H7 (cell line): ENCODE results near the gene FHIP1A. TPM values are rescaled to one million over a fixed set of nuclear protein-coding genes. Genes with fewer than 3 reads are reported as not detected.
"Not testable (repeated sequence)": the region's sequence is repeated elsewhere in the genome, so short reads cannot be mapped to it uniquely, and the experiment has no call there.

Experiments
- DNase-seq: peaks from one replicate; pipeline ENCODE4 v3.0.0; 2012
- H3K27me3 ChIP-seq: 2 replicates; pipeline ENCODE4 v1.6.0; 2011; ENCODE audit warnings: mild to moderate bottlenecking, low read length; ENCODE audit not compliant: control insufficient read depth, insufficient read depth
- H3K36me3 ChIP-seq: replicated peaks from 2 replicates; pipeline ENCODE4 v1.5.1; 2011; ENCODE audit warnings: low read length; ENCODE audit not compliant: control insufficient read depth, insufficient read depth
- H3K4me3 ChIP-seq: 2 replicates; pipeline ENCODE4 v1.5.1; 2011; ENCODE audit warnings: low read depth, mild to moderate bottlenecking, control low read depth, low read length, moderate library complexity; ENCODE audit not compliant: insufficient read depth
- total RNA-seq: library from RNA; depleted of rRNA; stranded (reverse); fragments of >200 nt; shearing (Covaris generic); gene quantifications from 2 replicates; pipeline ENCODE4 v1.2.3, GENCODE V29; 2014; rRNA removed

The FHIP1A gene
- total RNA-seq = 24.2 and 25.6 TPM in 2 replicates

DNA sequence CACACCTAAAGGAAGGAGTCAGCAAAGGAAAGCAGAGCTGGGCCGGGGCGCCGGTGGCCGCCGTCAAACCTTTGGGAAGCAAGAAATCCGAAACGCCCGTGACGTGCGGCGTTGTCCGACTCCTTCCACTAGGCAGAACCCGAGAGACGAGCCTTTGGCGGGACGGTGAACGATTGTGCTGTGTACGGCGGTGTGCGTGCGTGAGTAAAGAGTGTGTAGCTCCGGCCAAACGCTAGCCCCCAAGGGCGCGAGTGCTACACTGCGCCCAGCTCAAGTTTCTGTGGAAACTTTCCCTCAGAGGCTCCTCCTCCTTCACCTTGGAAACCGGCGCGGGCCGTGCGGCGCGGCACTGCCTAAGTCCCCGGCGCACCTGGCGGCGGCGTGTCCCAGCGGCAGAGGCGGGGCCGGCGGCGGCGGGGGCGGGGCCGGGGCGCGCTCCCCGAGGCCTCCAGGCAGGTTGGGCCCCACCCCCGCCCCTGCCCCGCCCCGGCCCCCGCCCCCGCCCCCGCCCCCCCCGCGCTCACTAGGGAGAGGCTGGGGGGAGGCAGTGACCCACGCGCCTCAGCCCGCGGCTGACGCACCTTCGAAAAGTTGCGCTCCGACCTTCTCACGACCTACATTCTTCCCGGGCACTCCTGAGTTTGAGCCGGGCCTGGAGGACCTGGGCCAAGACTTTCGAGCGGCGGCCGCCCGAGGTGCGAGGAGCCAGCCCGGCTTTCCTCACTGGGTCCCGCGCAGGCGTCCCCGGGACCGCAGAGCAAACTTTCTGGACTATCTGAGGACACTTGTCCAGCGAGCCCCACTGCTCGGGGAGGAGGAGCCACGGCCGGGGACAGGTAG is at the start of gene FHIP1A:
FHIP1A (plus strand) TSS at position 547 of the 840 bp plus-strand sequence. CDS start 157,084 bp downstream, outside the sequence.
- Histone ChIP-seq H3K27me3 (no peaks in the 10 kb centered on the region), H3K4me3 (peak within 1 kb of the TSS; percentile 85), H3K36me3 (no peaks in the 10 kb centered on the region)
- peak; percentile 96 for DNase-seq

DNA sequence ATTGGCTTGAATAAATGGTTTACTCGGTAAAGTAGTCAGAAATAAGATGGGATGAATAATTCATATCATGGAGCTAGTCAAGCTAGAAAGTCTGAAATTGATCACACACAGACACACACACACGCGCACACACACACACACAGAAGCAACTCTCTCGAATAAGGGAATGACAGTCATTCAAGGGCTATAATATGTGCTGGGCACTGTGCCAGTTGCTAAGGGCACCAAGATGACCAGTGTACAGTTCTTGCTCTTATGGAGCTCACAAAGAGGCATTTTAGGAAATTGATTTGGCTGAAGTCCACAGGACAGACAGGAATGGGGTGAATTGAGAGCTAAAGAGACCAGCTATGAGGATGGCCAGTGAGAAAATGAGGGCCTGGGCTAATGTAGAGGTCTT is 49.4 kb upstream of the FHIP1A start:
- no peaks in the 10 kb centered on the region for H3K27me3 ChIP-seq
- DNase-seq = no peak
- no peak overlapping the region for H3K4me3 ChIP-seq
- H3K36me3 ChIP-seq = no peaks in the 10 kb centered on the region

DNA sequence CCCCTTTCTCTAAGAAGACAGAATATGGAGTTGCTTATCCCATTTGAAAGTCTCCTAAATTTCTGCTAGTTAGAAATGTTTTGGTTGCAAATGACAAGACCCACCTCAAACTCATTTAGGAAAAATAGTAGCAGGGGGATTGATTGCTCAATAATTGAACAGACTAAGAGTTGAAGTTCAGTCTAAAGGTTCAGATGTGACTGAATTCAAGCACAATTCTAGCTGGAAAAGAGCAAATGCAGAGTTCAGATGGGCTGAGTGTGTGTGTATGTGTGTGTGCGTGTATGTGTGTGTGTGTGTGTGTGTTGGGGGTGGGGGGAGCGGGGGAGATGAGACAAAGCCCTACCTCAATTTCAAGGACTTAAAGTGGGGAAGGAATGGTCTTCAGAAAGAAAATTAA is 47.9 kb upstream of the FHIP1A start:
- DNase-seq = no peak
- Histone ChIP-seq H3K4me3 (no peak overlapping the region), H3K27me3 (no peaks in the 10 kb centered on the region), H3K36me3 (no peaks in the 10 kb centered on the region)

DNA sequence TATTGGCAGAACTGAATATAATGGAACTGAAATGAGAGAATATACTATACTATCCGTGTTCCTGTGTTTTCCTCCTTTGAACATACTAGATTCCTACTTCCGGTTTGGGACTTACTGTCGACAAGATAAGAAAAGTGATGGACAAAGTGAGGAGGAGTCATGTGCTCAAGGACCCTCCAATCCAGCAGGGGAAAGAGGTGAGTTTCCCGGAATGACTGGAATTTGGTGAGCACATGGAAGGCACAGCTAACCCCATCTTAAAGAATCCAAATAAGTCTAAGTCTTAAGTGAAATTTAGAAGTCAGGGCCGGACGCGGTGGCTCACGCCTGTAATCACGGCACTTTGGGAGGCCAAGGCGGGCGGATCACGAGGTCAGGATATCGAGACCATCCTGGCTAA is 47.0 kb upstream of the FHIP1A start:
- no peak for DNase-seq
- no peaks in the 10 kb centered on the region for H3K36me3 ChIP-seq
- H3K27me3 ChIP-seq = no peaks in the 10 kb centered on the region
- no peak overlapping the region for H3K4me3 ChIP-seq

DNA sequence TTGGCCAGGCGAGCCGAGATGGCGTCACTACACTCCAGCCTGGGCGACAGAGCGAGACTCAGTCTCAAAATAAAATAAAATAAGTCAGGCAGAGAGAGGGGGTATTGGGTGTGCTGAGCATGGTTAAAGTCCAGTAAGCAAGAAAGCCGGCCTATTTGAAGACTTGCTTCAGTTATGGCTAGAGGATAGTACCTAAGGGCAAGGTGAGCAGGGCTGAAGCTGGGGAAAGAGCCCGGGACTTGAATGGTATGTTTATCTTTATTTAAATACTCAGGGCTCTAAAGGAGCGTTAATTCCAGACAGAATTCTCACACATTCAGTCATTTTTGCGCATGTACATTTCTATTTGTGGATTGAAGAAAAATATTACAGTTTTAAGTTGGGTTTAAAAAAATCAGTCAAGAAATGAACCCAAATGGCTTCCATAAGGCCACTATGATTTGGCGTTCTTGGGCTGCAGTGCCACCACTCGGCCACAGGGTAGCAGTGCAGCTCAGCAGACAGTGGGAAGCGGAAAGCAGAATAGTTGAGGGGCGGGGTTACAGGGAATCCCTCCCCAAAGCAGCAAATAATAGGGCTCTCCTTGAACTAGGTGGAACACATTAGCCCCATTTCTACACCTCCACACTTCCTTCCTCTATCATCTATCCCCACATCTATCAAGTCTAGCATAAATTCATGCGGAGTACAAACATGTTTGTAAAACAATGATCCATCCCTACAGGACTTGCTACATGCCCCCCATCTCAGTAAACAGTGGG is 46.4 kb upstream of the FHIP1A start:
- no peaks in the 10 kb centered on the region for H3K36me3 ChIP-seq
- peak; percentile 83 for DNase-seq
- no peak overlapping the region for H3K4me3 ChIP-seq
- no peaks in the 10 kb centered on the region for H3K27me3 ChIP-seq

DNA sequence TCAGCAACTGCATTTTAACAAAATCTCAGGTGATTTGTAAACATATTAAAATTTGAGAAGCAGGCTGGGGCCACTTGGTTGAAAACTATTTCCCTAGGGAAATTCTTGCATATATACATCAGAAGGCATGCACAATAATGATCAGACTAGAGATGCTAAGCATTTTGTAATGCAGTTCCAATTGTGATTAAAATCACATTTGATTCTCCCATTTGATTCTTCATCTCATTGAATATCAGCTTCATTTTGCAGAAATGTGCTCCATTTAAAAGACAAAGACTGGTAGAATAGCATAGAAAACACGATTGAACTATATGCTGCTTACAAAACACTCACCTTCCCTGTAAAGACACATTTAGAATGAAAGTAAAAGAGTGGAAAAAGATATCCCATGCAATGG is 32.4 kb upstream of the FHIP1A start:
- DNase-seq = no peak
- Histone ChIP-seq H3K27me3 (no peaks in the 10 kb centered on the region), H3K4me3 (no peak overlapping the region), H3K36me3 (no peaks in the 10 kb centered on the region)

DNA sequence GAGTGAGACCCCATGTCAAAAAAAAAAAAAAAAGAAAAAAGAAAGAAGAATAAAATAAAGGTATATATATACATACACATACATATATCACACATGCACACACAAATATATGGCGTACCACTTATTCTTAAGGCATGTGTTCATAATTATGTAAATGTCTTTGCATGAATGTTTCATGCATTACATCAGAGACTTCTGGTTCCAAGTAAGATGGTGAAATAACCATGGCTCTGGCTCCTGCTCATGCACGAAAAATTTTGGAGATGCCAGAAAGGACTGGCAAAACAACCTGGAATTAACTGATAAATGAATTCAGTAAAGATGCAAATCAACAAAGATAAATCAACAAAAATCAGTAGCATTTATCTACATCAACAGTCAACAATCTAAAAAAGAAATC is 19.7 kb upstream of the FHIP1A start:
- H3K27me3 ChIP-seq = no peaks in the 10 kb centered on the region
- peaks cover 1% of the 10 kb centered on the region; the same call in 1 of the 2 replicates for H3K36me3 ChIP-seq
- H3K4me3 ChIP-seq = no peak overlapping the region
- no peak for DNase-seq

DNA sequence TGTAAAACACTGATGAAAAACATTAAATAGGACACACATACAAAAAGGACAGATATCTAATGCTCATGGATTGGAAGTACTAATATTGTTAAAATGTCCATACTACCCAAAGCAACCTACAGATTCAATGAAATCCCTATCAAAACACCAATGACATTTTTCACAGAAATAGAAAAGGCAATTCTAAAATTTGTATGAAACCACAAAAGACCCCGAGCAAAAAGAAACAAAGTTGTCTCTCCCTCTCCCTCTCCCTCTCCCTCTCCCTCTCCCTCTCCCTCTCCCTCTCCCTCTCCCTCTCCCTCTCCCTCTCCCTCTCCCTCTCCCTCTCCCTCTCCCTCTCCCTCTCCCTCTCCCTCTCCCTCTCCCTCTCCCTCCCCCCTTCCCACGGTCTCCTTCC is 19.2 kb upstream of the FHIP1A start:
- not testable (repeated sequence) for H3K27me3 ChIP-seq, DNase-seq, H3K36me3 ChIP-seq, H3K4me3 ChIP-seq

DNA sequence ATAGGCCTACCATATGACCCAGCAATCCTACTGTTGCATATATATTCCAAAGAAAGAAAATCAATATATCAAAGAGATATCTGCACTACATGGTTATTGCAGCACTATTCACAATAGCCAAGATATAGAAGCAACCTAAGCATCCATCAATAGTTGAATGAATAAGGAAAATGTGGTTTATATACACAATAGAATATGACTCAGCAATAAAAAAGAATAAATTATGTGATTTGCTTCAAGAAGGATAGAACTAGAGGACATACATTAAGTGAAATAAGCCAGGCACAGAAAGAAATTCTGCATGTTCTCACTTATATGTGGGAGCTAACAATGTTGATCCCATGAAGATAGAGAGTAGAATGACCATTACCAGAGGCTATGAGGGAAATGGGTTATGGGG is 13.1 kb upstream of the FHIP1A start:
- DNase-seq = no peak
- Histone ChIP-seq H3K36me3 (no peaks in the 10 kb centered on the region), H3K4me3 (no peak overlapping the region), H3K27me3 (no peaks in the 10 kb centered on the region)

DNA sequence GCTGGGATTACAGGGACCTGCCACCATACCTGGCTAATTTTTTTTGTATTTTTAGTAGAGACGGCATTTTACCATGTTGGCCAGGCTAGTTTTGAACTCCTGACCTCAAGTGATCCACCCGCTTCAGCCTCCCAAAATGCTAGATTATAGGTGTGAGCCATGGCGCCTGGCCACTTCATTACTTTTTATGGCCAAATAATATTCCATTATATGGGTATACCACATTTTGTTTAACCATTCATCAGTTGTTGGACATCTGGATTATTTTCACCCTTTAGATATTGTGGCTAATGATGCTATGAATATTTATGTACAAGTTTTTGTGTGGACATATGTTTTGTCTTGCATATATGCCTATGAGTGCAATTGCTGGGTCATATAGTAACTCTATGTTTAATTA is 8.6 kb upstream of the FHIP1A start:
- Histone ChIP-seq H3K36me3 (no peaks in the 10 kb centered on the region), H3K4me3 (no peak overlapping the region), H3K27me3 (no peaks in the 10 kb centered on the region)
- DNase-seq = no peak

DNA sequence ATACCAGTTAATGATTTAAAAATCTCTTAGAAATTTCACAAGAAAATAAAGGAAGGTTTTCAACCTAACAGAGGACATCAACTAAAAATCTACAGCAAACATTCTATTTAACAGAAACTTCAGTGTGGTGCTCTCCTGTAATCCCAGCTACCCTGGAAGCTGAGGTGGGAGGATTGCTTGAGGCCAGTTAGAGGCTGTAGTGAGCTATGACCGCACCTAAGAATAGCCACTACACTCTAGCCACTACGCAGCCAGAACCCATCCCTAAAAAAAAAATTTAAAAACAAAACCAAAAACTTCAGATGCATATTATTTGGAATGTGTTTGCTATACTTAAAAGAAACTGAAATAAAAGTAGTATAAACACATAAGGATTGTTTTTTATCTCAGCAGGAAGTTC is 7.2 kb upstream of the FHIP1A start:
- Histone ChIP-seq H3K36me3 (no peaks in the 10 kb centered on the region), H3K27me3 (no peaks in the 10 kb centered on the region), H3K4me3 (no peak overlapping the region)
- DNase-seq = no peak

DNA sequence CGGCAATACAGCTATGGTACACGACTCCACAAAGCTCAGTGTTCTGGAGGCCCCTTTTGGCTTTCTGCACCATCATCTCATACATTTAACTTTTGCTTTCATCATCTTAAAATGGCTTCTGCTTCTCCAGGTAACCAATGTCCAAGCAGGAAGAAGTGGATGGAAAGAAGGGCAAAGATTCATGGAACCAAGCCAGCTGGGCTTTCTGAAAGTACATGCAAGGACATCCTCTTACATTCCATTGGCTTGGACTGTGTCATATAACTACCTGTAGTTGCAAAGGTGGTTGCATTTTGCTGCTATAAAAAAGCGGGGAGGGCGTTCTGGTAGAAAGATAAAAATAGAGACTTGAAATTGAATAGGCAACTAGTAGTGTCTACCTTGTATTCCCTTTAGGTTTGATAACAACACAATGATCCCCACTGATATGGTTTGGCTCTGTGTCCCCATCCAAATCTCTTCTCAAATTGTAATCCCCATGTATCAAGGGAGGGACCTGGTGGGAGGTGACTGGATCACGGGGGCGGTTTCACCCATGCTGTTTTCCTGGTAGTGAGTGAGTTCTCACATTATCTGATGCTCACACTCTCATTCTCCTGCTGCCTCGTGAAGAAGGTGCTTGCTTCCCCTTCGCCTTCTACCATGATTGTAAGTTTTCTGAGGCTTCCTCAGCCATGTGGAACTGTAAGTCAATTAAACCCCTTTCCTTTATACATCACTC is 6.7 kb upstream of the FHIP1A start:
- no peak for DNase-seq
- no peaks in the 10 kb centered on the region for H3K27me3 ChIP-seq
- no peaks in the 10 kb centered on the region for H3K36me3 ChIP-seq
- no peak overlapping the region for H3K4me3 ChIP-seq

DNA sequence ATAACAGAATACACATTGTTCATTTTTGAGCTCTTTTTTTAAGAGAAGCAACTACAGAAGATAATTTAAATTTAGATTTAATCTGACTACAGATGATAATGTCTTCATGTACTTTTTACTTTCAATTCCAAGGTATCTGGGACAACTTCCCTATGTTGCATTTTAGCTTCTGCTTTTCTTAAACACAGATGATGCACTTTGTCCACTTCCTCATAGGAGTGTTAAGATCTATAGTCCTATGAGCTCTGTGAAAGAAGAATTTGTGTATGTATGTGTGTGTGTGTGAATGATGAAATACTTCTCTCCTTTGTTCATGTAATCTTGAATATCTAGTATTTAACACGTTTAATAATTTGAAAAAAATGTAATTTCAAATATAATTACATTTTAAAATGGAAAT is 5.3 kb upstream of the FHIP1A start:
- Histone ChIP-seq H3K4me3 (no peak overlapping the region), H3K36me3 (no peaks in the 10 kb centered on the region), H3K27me3 (no peaks in the 10 kb centered on the region)
- DNase-seq = no peak

DNA sequence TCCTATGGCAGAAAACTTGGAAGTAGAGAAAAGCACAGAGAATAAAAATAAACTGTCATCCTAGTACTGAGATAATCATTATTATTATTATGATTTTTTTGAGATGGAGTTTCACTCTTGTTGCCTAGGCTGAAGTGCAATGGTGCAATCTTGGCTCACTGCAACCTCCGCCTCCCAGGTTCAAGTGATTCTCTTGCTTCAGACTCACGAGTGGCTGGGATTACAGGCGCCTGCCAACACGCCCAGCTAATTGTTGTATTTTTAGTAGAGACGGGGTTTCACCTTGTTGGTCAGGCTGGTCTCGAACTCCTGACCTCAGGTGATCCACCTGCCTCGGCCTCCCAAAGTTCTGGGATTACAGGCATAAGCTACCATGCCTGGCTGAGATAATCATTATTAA is 4.2 kb upstream of the FHIP1A start:
- H3K4me3 ChIP-seq, DNase-seq, H3K27me3 ChIP-seq, H3K36me3 ChIP-seq: not testable (repeated sequence)

DNA sequence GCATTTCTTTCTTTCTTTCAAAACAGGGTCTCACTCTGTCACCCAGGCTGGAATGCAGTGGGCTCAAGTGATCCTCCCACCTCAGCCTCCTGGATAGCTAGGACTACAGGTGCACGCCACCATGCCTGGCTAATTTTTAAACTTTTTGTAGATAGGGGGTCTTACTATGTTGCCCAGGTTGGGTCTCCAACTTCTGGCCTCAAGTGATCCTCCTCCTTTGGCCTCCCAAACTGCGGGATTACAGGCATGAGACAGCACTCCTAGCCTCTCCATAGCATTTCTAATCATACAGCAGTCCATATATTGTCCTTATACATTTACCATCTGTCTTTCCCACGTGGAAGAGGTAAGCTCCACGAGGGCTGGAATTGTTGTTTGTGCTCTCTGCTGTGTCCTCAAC is 2.0 kb upstream of the FHIP1A start:
- no peak for DNase-seq
- Histone ChIP-seq H3K36me3 (no peaks in the 10 kb centered on the region), H3K4me3 (no peak overlapping the region), H3K27me3 (no peaks in the 10 kb centered on the region)
